Prostate gland (tissue), 2 donors: ENCODE results near the gene CERS6. TPM values are rescaled to one million over a fixed set of nuclear protein-coding genes. Genes with fewer than 3 reads are reported as not detected.

Source experiments
- DNase-seq: peaks from one replicate; pipeline ENCODE4 v3.0.0-alpha.2; 2019; ENCODE audit warnings: low spot score
- H3K27ac ChIP-seq, 2 donors: fragments of 200-600 bp; sonication (generic); 2 replicates each; pipeline ENCODE4 v1.5.1; 2017 to 2019
- H3K27me3 ChIP-seq: fragments of 200-600 bp; sonication (generic); replicated peaks from 2 replicates; pipeline ENCODE4 v1.5.1; 2019; ENCODE audit not compliant: insufficient read depth
- H3K36me3 ChIP-seq, 2 donors: fragments of 200-600 bp; sonication (generic); 1 replicate in 1 of 2; 2 replicates in 1 of 2; pipeline versions ENCODE4 v1.5.1 to v1.8.1; 2017 to 2019
- H3K4me1 ChIP-seq: fragments of 200-600 bp; sonication (generic); replicated peaks from 2 replicates; pipeline ENCODE4 v1.5.1; 2019
- H3K4me3 ChIP-seq, 2 donors: fragments of 200-600 bp; sonication (generic); 2 replicates each; pipeline ENCODE4 v1.5.1; 2017 to 2019
- H3K9me3 ChIP-seq: fragments of 200-600 bp; sonication (generic); 2 replicates; pipeline ENCODE4 v1.5.1; 2017
- POLR2A ChIP-seq: fragments of 450-650 bp; IDR thresholded peaks from one replicate; pipeline ENCODE4 v1.6.1; 2016; ENCODE audit warnings: antibody characterized with exemption, mild to moderate bottlenecking
- POLR2AphosphoS5 ChIP-seq: sonication (generic); formaldehyde crosslinking; IDR thresholded peaks from one replicate; pipeline ENCODE4 v1.6.1; 2017; ENCODE audit warnings: antibody characterized with exemption
- WGBS: methylation state at CpG from one replicate; pipeline ENCODE4 v1.1.5; 2018; 5-methylcytosine and 5-hydroxymethylcytosine counted together
- intact Hi-C: fragments of 100-400 bp; cut with DNase I; formaldehyde crosslinking; loops from one replicate; pipeline ENCODE4 v1.14.2; 2022
- total RNA-seq, 2 donors: library from RNA; depleted of rRNA; stranded (reverse); fragments of >200 nt; gene quantifications; one replicate each; pipeline ENCODE4 v1.1.0, GENCODE V29; 2016
- TF ChIP-seq, protein P1 (sequence below), 4 experiments: fragments of 200-600 bp in 2 of 4; fragments of 450-650 bp in 2 of 4; sonication (generic) in 2 of 4; IDR thresholded peaks; 1 replicate in 3 of 4; 2 replicates in 1 of 4; pipeline ENCODE4 v1.5.1; 2016 to 2019; ENCODE audit warnings: antibody characterized with exemption in 4 of 4, mild to moderate bottlenecking in 2 of 4, moderate library complexity in 2 of 4

Gene CERS6
- total RNA-seq, 2 donors from 2014 or later = 30.1 to 67.8 TPM

DNA sequence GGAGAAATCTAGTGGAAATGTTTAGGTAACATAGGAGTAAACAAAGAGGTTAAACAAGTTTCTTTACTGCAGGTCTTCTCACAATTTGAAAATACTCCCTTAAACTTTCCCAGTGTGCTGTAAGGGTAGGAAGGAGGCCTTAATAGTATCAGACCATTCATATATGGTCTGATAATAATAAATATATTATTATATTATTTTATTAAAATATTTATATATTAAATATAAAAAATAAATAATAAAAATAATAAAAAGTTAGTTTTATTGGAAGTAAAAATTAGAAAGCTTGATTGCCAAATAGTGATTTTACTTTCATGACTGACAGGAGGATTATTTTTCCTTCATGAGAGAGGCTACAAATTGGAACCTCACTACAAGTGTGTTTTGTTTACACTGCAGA, 353.5 kb downstream of the CERS6 start:
- DNase-seq = no peak
- intact Hi-C loops = no loop called here
- Histone ChIP-seq H3K27ac (no peak overlapping the region), H3K4me1 (no peaks in the 10 kb centered on the region), H3K27me3 (no peaks in the 10 kb centered on the region), H3K4me3 (no peak overlapping the region), H3K9me3 (no peaks in the 10 kb centered on the region), H3K36me3 (no peaks in the 10 kb centered on the region)
- TF ChIP-seq POLR2AphosphoS5 (no peak), POLR2A (no peak)
- TF ChIP-seq, protein P1, sequence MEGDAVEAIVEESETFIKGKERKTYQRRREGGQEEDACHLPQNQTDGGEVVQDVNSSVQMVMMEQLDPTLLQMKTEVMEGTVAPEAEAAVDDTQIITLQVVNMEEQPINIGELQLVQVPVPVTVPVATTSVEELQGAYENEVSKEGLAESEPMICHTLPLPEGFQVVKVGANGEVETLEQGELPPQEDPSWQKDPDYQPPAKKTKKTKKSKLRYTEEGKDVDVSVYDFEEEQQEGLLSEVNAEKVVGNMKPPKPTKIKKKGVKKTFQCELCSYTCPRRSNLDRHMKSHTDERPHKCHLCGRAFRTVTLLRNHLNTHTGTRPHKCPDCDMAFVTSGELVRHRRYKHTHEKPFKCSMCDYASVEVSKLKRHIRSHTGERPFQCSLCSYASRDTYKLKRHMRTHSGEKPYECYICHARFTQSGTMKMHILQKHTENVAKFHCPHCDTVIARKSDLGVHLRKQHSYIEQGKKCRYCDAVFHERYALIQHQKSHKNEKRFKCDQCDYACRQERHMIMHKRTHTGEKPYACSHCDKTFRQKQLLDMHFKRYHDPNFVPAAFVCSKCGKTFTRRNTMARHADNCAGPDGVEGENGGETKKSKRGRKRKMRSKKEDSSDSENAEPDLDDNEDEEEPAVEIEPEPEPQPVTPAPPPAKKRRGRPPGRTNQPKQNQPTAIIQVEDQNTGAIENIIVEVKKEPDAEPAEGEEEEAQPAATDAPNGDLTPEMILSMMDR (IDR thresholded peaks at IDR 0.05) = no peak

GRCh38 chr2:168810235-168810634, 354.2 kb downstream of the CERS6 start:
- no peak for DNase-seq
- H3K4me1 ChIP-seq = no peaks in the 10 kb centered on the region
- 97% methylated on average over 2 of the region's 2 CpGs for WGBS
- H3K36me3 ChIP-seq = no peaks in the 10 kb centered on the region
- intact Hi-C loops = no loop called here
- no peak overlapping the region for H3K27ac ChIP-seq
- H3K4me3 ChIP-seq = no peak overlapping the region
- no peaks in the 10 kb centered on the region for H3K9me3 ChIP-seq
- H3K27me3 ChIP-seq = no peaks in the 10 kb centered on the region
- TF ChIP-seq POLR2A (no peak), POLR2AphosphoS5 (no peak)
- TF ChIP-seq, protein P1 (IDR thresholded peaks at IDR 0.05) = no peak

DNA sequence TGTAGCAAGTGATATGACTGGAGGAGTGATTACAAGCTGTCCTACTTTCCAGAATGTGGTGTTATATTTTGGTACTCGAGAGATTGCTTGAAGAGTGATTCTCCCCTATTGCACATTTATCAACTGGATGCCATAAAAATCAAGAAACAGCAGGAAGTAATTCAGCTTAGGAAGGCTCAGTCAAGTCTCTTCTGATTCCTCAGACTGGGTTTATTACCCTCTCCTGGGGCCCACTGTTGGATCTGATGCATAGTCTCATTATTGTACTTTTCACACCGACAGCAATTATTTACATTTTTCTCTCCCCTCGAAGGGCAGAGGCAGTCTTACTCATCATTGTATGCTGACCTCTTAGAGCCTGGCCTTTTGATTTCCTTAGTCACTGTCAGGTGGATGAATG, 355.6 kb downstream of the CERS6 start:
- Histone ChIP-seq H3K4me3 (no peak overlapping the region), H3K27me3 (no peaks in the 10 kb centered on the region), H3K9me3 (no peaks in the 10 kb centered on the region), H3K27ac (no peak overlapping the region), H3K4me1 (no peaks in the 10 kb centered on the region), H3K36me3 (no peaks in the 10 kb centered on the region)
- DNase-seq = no peak
- TF ChIP-seq POLR2AphosphoS5 (no peak), POLR2A (no peak)
- TF ChIP-seq, protein P1 (IDR thresholded peaks at IDR 0.05) = no peak
- intact Hi-C loops = no loop called here
- 63% methylated on average over 3 of the region's 3 CpGs for WGBS

DNA sequence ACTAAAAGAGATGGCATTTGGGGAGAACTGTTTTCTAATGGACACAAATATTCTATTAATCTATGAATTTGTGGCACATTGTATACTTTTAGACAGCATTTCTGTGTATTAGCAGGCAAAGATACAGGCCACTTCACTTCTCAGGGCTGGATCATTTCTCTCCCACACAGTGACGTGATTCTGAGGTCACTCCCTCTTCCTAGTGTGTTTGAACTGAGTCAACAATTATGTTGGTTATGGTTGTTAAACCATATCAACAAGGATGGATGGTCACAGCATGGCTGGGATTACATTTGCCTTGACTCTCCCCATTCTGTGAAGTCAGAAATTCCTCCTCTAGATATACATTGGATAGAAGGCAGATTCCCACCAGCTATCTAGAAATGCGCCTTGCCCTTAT, 358.0 kb downstream of the CERS6 start:
- no peak for TF ChIP-seq POLR2AphosphoS5
- no peak for TF ChIP-seq POLR2A
- TF ChIP-seq, protein P1 (IDR thresholded peaks at IDR 0.05) = no peak
- no peak overlapping the region for H3K27ac ChIP-seq
- DNase-seq = no peak
- no peaks in the 10 kb centered on the region for H3K9me3 ChIP-seq
- no peaks in the 10 kb centered on the region for H3K36me3 ChIP-seq
- WGBS = 93% methylated on average over 2 of the region's 2 CpGs
- intact Hi-C loops = no loop called here
- no peaks in the 10 kb centered on the region for H3K4me1 ChIP-seq
- no peak overlapping the region for H3K4me3 ChIP-seq
- no peaks in the 10 kb centered on the region for H3K27me3 ChIP-seq

GRCh38 chr2:168814939-168815907, 359.2 kb downstream of the CERS6 start:
- Histone ChIP-seq H3K4me3 (no peak overlapping the region), H3K4me1 (no peaks in the 10 kb centered on the region), H3K9me3 (no peaks in the 10 kb centered on the region), H3K27me3 (no peaks in the 10 kb centered on the region), H3K27ac (no peak overlapping the region), H3K36me3 (no peaks in the 10 kb centered on the region)
- no peak for DNase-seq
- intact Hi-C loops = no loop called here
- 59% methylated on average over 1 of the region's 1 CpG for WGBS
- TF ChIP-seq, protein P1 (IDR thresholded peaks at IDR 0.05) = no peak
- TF ChIP-seq POLR2AphosphoS5 (no peak), POLR2A (no peak)
